ENCODE measurements around the gene LPIN1.
"Not testable (repeated sequence)": the region's sequence is repeated elsewhere in the genome, so short reads cannot be mapped to it uniquely, and the experiment has no call there.

Gene LPIN1

DNA sequence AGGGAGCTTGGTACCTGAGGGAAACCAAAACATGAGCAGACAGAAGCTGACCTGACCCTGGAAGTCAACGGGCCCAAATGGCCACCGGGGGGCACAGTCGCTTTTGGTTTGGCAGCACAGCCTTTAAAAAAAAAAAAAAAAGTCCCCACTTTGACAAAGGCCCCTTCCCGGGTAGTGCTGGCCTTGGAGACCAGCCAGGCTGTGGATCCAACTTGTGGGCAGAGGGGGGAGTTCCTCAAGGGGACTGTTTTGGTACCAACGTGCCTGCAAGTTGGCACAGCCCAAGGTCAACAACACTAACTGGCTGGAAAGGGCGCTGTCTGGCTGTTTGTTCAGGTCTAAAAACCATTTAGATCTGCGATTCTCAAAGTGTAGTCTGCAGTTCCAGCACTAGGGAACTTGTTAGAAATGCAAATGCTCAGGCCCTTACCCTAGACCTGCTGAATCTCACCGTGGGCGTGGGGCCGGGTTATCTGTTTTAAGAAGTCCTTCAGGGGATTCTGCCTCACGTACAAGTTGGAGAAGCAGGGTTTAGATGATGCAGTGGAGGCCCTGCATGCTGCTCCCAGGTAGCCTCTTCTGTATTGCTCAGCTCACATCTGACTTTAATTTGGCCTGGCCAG, 83.0 kb downstream of the LPIN1 start:
- in situ Hi-C loops (cut with HindIII; ENCODE audit: low sequenced_read_pairs): no loop called here

DNA sequence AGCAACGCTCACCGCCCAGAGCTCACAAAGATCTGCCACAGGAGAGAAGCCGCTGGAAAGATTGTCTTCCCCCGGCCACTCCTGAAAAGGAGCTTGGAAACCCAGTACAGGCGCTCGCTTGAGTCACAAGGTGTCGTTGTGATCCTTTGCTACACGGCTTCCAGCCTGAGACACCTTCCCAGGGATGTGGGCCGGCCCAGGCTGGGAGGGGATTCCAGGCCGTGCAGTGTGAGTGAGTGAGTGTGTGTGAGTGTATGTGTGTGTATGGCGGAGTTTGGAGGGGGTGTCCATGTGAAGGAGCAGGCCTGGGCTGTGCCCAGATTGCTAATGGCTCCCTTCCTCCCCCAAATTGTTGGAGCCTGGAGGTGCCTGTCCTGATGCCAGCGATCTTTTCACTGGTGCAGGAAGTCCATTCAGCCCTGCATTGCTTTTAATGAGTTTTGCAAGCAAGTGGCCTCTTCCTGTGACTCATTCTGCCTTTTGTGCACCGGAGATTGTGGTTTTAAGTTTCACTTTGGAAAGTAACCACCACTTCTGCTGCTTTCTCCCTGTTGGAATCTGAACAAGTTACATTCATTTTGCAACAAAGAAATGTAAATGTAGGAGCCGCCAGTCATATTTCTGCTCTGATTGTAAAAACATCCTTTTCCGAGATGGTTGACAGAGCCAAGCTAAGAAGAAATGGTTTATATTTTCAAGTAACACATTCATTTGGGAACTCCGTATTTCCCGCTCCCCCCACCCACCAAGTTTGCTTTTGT, 83.7 kb downstream of the LPIN1 start:
- in situ Hi-C loops (cut with HindIII; ENCODE audit: low sequenced_read_pairs): no loop called here

DNA sequence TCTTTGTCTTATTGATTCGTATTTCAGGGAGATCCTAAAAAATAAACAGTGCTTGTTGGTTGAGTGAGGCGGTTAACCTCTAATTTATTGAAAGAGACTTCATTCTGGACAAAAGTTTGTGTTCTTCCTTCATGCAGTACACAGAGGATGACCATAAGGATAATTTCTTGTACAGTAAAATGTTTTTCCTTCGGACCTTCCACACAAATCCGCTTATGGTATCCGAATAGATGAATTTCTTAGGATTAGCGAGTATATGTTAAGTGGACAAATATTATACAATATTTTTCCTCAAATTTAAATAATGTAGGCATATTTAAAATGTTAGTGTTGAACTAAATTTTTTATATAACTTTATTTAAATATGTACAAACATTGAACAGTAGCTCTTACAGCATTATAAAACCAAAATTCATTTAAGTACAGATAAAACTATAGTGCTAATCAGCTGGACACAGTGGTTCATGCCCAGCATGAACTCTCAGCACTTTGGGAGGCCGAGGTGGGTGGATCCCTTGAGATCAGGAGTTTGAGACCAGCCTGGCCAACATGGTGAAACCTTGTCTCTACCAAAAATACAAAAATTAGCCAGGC, 84.4 kb downstream of the LPIN1 start:
- in situ Hi-C loops (cut with HindIII; ENCODE audit: low sequenced_read_pairs): no loop called here

DNA sequence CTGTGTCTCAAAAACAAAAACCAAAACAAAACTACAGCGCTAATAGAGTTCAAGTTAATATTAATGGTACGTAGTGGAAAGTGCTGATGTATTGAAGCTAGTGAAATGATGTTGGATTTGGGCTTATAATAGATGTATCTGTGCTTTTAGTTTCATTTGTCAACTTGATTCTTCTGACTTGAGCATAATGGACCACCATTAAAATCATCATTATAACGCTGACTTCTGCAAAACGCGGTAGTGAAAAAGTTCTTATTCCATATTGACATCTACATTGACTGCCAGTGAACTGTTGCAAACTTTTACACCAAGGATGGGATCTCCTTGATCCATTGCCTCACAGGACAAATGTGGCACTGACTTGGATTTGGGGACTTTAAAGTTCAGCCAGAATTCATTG, 85.0 kb downstream of the LPIN1 start:
- in situ Hi-C loops (cut with HindIII; ENCODE audit: low sequenced_read_pairs): no loop called here

DNA sequence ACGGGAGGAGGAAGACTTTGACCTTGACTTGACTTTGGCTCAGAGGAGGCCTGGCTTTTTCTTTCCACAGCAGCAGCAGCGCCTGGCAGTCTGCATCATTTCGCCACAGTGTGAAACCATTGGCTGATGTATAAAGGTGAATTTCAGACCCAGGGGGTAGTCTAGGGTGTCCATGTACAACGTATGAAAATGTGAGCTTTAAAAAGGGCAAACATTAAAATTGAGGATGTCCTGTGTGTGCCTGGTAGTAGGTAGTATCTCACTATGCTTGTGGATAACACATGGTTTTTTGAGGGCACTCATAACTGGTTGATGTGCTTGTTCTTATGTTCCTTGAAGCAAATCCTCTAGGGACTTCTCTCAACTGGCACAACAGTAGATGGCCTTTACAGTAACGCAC, 86.1 kb downstream of the LPIN1 start:
- in situ Hi-C loops (cut with HindIII; ENCODE audit: low sequenced_read_pairs): no loop called here

DNA sequence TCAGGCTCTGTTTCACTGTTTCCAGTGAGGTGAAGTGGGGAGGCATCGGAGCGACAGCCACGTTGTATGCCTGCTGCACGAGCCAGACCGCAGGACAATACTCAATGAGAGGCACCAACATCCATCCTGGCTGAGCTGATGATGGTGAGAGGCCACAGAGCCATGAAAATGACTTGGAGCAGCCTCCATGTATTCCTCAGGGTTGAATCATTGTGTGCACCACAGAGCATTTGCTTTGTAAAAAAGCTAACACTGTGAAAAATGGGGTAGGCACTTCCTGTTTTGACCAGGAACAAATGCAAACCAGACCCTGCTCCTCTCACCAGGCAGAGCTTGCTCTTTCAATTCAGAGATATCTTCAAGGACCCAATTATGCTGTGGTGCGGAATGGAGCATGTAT, 87.2 kb downstream of the LPIN1 start:
- in situ Hi-C loops (cut with HindIII; ENCODE audit: low sequenced_read_pairs): no loop called here

DNA sequence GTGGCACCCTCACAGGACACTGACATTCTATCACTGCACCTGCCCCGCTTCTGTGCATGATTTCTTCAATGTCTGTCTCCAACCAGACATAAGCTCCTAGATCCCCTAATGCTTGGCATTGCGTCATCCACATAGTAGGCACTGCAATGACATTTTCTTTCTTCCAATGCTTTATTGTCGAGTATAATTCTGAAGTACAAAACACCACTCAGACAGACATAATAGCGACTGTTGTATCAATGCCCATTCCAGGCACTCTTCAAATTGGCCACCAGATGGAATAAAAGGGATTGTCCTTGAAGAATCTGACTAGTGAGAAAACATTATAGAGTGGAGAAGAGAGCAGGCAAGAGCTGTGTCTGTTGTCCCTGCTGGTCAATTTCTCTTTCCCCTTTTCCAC, 89.0 kb downstream of the LPIN1 start:
- in situ Hi-C loops (cut with HindIII; ENCODE audit: low sequenced_read_pairs): no loop called here

DNA sequence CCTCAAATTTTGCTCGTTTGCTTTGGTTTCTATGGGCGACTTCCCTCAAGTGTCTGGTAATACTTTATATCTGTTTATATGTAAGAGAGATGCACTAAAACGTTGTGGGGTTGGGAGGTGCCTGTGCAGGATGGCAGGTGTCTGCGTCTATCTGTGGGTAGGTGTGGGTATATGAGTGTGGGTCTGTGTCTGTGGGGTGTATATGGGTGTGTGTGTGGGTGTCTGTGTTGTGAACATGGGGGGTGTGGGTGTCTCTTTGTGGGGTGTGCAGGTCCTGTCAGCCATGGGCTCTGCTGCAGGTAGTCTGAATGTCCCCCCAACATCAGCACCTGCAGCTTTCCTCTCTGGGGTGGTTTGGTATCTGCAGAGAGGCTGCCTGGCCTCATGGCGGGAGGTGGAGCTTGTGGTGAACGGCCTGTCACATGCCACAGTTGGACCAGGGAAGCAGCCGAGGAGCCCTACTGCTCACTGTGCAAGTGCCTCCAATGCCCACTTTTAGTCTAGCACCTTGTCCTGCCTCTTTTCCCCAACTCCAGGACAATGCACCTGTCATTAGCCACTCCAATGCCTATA, 90.3 kb downstream of the LPIN1 start:
- in situ Hi-C loops (cut with HindIII; ENCODE audit: low sequenced_read_pairs): no loop called here

DNA sequence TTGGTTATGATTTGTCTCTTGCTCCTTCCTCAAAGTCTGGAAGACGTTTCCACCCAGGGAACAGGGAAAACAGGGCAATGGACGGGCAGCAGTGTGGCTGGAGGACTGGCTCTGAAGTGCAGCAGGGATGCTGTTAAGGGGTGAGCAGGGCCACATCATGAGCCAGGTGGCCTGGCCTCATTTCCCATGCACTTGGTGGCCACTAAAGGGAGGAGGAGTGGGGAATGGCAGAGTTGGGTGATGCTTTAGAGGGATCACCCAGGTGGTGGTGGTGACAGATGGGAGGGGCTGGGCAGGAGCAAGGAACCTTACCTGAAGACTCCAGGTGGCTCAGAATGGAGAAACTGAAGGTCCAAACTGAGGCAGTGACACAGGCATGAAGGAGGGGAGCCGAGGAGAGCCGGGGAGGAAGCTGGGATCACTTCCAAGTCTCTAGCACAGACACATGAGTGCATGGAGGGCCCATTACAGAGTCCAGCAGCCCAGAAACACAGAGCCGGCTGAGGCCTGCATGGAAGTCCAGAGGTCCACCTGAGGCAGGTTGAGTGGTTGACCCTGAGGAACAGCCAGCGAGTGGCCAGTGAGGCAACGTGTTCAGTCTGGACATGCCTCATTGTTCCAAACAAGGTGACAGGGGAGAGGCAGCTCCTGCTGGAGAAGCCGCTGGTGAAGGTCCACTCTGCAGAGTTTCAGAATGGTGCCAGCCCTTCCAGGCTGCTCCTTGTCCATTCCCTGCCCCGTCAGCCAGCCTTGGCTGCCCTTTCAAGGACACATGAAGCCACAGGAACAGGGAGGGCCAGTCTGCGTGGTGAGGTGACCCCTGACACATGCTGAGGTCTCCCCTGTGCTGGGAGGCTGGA, 91.7 kb downstream of the LPIN1 start:
- in situ Hi-C loops (cut with HindIII; ENCODE audit: low sequenced_read_pairs): no loop called here

DNA sequence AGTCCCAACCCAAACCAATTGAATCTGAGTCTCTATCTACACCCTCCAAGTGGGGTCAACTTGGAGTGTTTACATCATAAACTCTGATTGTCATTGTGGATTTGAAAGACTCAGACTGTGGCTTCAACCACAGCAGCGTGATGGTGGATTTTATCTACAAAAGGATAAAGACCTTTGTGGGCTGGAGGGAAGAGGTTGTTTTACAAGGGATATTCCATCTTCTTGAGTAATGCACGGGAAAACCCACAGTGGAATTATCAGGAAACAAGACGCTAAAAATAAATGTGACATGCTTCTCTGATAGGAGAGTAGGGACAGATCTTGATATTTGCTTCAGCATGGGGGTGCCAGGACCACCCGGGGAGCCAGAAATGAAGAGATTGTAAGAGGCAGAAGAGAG, 93.5 kb downstream of the LPIN1 start:
- in situ Hi-C loops (cut with HindIII; ENCODE audit: low sequenced_read_pairs): no loop called here

DNA sequence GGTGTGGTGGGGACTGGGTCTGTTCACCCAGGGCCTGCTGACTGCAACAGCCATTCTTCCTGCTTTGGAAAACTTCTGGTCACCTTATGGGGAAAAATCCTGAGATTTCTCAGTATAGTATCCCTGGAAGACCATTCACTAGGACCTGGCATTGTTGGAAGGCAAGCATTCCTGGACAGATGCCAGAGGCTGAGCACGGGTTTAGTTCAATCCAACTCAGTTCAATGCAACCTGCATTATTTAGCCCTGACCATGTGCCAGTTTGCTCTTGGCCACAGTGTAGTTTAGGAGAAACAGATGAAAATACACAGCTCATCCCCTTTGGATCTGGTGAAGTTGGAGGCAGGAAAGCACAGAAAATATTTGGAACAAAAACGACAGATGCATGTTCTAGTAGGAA, 95.9 kb downstream of the LPIN1 start:
- in situ Hi-C loops (cut with HindIII; ENCODE audit: low sequenced_read_pairs): no loop called here

DNA sequence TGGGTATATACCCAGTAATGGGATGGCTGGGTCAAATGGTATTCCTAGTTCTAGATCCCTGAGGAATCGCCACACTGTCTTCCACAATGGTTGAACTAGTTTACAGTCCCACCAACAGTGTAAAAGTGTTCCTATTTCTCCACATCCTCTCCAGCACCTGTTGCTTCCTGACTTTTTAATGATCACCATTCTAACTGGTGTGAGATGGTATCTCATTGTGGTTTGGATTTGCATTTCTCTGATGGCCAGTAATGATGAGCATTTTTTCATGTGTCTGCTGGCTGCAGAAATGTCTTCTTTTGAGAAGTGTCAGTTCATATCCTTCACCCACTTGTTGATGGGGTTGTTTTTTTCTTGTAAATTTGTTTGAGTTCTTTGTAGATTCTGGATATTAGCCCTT, 98.4 kb downstream of the LPIN1 start:
- in situ Hi-C loops (cut with HindIII; ENCODE audit: low sequenced_read_pairs): not testable (repeated sequence)

DNA sequence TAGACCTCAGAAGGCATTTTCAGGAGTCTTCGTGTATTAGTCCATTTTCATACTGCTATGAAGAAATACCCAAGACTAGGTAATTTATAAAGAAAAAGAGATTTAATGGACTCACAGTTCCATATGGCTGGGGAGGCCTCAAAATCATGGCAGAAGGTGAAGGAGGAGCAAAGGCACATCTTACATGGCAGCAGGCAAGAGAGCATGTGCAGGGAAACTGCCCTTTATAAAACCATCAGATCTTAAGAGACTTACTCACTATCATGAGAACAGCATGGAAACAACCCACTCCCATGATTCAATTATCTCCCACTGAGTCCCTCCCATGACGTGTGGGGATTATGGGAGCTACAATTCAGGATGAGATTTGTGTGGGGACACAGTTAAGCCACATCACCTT, 101.5 kb downstream of the LPIN1 start:
- in situ Hi-C loops (cut with HindIII; ENCODE audit: low sequenced_read_pairs): not testable (repeated sequence)

DNA sequence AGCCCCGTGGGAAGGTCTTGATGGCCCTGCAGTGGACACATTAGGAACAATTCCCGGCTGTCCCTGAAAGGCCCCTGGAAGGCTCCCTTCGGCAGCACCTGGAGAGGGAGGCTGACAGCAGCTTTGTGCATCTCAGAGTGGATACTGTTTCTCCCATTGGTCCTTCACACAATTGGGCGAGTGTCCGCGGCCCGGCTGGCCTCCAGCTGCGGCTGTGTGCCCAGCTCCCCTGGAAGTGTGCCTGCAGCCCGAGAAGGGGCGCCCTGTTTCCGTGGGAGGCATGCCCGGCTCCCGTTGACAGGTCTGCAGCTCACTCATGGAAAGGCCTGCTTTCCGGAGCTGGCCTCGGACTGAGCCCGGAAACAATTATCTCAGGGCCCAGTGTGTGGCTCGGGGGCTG, 103.7 kb downstream of the LPIN1 start:
- in situ Hi-C loops (cut with HindIII; ENCODE audit: low sequenced_read_pairs): no loop called here

DNA sequence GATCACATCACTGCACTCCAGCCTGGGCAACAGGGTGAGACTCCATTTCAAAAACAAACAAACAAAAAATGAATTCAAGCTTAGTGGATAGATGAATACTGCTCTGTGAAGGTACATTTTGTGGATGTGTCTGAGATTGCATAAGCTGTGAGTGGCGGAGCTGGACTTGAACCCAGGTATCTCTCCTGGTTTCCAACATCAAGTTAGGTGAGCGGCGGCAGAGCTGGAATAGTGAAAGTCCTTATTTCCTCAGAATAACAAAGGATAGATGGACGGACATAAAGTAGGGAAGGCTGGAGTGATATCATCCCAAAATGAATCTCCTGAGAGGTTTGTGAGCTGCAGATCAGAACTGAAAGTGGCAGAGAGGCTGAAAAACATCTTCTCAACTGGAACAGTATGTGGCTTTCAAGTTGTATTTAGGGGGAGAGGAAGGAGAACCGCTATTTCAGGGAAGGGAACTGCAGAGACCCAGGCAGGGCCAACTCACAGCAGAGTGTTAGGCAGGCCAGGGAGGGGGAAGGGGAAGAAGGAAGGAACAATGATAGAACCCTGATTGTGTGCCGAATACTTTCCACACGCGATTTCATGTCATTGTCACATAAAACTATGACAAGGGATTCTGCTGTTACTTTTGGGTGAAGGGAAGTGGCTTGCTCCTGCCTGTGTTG, 106.2 kb downstream of the LPIN1 start:
- in situ Hi-C loops (cut with HindIII; ENCODE audit: low sequenced_read_pairs): no loop called here

DNA sequence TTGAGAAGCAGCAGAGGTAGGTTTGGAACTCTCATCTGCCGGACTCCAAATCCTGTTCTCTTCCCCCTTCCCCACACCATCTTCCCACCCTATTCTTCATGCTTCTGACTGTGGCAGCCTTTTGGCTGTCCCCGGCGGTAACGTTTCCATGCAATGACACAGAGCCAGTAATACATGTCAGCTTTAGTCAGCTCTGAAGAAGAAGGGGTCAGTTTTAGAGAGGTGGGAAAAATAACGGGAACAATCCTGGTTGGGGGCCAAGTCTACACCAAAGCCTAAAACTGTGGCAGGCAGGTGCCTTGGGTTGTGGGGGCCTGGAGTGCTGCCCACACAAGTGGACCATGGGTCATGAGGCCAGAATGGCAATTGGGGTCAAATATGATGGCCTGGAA, 106.8 kb downstream of the LPIN1 start:
- in situ Hi-C loops (cut with HindIII; ENCODE audit: low sequenced_read_pairs): no loop called here

DNA sequence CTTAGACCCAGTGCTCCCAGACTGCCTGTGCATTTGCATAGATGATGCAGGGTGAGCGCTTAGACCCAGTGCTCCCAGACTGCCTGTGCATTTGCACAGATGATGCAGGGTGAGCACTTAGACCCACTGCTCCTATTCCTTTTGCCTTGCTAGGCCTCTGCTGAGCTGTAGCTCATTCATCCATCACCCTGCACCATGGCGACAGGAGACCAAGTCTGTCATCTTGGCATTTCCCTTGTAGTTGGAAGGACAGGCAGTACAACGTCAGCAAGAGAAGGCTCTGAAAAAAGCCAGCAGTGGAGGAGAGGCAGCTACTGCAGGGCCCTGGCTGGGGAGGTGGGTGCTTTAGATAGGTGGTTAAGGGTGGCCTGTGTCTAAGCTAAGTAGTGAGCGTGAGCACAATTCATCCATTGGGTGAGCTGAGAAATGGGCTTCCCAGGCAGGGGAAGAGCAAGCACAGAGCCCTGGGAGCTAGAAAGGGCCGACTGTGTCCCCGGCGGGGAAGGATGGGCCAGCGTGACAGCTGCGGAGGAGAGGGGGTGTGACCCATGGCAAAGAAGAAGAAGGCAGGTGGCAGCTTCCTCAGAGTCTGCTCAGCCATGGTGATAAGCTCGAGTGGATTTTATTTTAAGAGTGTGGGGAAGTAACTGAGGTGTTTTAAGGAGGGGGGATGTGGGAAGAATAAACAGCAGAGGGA, 108.8 kb downstream of the LPIN1 start:
- in situ Hi-C loops (cut with HindIII; ENCODE audit: low sequenced_read_pairs): no loop called here

DNA sequence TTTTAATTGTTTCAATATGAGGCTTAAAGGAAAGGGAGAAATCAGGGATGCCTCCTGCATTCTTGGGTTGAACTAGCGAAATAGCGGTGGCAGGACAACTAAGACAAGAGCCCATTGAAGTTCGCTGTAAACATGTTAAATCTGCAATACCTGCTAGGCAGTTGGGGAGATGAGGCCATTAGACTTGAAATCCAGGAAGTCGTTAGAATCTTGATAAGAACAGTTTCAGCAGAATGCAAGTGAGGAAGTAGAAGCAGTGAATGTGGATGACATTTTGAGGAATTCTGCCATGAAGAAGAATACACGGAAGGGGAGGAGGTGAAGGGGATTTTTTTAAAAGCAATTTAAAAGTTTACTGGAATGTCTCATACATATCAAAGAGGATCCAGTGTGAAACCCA, 109.7 kb downstream of the LPIN1 start:
- in situ Hi-C loops (cut with HindIII; ENCODE audit: low sequenced_read_pairs): no loop called here

DNA sequence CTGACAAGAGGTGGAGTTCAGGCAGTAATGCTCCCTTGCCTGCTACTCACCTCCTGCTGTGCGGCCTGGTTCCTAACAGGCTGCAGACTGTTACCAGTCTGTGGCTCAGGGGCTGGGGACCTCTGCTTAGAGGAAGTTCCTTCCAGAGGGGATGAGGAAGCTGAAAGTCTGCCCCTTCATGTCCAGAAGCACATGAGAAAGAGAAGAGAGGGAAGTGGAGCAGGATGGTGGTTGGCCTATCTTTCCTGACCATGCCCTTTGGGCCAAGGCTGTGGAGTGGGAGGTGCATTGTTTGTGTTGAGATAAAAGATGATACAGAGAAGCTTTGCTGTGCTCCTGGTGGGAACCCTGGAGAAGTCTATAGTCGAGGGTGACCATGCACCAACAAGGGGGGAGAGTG, 112.5 kb downstream of the LPIN1 start:
- in situ Hi-C loops (cut with HindIII; ENCODE audit: low sequenced_read_pairs): no loop called here

DNA sequence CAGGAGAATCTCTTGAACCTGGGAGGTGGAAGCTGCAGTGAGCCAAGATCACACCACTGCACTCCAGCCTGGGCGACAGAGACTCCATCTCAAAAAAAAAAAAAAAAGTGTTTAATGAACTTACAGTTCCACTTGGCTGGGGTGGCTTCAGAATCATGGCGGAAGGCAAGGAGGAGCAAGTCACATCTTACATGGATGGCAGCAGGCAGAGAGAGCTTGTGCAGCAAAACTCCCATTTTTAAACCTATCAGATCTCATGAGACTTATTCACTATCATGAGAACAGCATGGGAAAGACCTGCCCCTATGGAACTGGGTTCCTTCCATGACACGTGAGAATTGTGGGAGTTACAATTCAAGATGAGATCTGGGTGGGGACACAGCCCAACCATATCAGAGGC, 113.5 kb downstream of the LPIN1 start:
- in situ Hi-C loops (cut with HindIII; ENCODE audit: low sequenced_read_pairs): not testable (repeated sequence)
